ENCODE measurements around the gene RABL6.
"Not testable (repeated sequence)": the region's sequence is repeated elsewhere in the genome, so short reads cannot be mapped to it uniquely, and the experiment has no call there.

Gene RABL6

DNA sequence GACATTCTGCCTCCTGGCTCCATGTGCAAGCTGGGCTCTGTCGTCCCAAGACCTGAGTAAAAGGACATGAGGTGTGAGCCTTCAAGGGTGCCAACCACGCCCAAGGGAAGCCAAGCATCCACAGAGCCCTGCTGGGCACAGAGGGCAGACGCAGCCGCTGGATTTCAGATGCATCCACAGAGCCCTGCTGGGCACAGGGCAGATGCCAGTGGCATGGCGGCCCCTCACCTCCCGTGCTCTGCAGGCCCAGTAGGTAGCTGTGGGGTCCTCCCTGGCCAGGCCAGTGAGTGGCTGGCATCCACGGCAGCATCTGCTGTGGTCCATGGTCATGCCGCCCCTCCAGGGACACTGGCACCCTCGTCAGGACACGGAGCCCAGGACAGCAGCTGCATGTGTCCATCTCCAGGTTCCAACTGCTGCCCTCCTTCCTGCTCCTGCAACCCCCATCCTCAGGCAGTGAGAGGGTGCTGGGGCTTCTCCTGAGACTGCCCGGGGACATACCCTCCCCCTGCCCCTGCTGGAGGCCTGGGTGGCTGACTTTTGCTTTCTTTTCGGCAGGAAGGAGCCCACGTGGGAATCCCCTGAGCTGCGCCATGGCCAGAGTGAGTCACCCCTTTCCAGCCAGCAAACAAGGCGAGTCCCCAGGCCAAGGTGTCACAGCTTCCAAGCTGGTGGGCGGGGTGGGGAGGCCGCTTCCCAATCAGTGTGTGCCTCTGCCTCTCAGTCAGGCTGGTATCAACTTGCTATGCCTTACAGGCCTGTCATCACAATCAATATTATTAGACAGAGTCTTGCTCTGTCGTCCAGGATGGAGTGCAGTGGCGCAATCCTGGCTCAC is 74.6 kb downstream of the RABL6 start:
- DNase-seq (ENCODE audit: low spot score) = peak; percentile 76

DNA sequence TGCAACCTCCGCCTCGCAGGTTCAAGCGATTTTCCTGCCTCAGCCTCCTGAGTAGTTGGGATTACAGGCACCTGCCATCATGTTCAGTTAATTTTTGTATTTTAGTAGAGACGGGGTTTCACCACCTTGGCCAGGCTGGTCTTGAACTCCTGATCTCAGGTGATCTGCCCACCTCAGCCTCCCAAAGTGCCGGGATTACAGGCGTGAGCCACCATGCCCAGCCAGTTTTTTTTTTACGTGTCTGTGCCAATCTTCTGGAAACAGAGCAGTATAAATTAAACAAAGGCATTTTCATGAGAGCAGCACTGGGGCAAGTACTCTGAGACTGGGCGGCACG is 75.2 kb downstream of the RABL6 start:
- DNase-seq (ENCODE audit: low spot score) = not testable (repeated sequence)

DNA sequence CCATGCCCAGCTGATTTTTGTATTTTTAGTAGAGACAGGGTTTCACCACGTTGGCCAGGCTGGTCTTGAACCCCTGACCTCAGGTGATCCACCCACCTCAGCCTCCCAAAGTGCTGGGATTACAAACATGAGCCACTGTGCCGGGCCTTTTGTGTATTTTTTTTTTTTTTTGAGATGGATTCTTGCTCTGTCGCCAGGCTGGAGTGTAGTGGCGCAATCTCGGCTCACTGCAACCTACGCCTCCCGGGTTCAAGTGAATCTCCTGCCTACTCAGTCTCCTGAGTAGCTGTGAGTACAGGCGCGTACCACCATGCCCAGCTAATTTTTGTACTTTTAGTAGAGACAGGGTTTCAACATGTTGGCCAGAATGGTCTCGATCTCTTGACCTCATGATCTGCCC is 75.9 kb downstream of the RABL6 start:
- not testable (repeated sequence) for DNase-seq (ENCODE audit: low spot score)

- DNase-seq (ENCODE audit: low spot score) = peak; percentile 100
Observed at GRCh38 chr9:136885950-136886578, 78.3 kb downstream of the RABL6 start, which contains the start of gene TRAF2. Gene TRAF2, plus strand, starts transcription at chr9:136886516. Its CDS starts 12,225 bp downstream, at chr9:136898741.

DNA sequence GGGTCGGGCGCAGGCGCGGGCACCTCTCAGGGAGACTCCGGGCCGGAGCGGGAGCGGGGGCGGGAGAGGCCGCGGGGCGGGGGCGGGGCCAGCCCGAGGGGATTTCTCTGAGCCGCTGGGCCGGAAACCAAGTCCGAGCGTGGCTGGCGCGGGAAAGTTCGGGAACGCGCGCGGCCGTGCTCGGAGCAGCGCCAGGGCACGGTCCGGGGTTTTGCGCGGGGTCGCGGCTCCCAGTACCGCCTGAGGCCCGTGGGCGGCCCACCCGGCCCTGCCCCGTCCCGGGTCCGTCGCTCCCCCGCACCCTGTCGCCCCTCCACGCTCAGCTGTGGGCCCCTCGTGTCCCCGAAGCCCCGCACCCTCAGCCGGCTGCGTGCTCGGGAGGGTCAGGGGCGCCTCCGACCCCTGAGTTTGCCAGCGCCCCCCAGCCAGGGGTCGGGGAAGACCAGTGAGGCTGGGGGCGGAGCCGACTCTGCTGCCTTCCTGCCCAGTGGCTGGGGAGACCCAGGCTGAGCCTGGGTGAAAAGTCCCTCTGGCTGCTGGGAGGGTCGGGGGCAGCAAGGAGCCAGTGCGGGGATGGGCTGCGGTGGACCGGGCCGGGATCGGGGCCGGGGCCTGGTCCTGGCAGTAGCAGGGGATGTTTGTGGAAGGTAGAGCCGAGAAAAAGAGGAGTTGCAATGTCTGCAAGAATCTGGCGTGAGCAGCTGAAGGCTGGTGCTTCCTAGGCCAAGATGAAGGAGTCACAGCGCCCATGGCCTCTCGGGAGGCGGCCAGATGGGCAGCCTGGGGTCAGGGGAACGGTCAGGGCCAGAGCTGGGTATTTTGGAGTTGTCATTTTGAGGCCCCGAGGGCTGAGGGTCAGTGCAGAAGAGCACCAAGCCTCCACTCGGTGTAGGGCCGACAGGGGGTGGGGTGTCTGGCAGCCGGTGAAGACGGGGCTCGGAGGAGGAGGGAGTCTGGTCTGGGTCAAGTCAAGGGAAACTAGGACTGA is 79.2 kb downstream of the RABL6 start:
- peak; percentile 90 for DNase-seq (ENCODE audit: low spot score)

DNA sequence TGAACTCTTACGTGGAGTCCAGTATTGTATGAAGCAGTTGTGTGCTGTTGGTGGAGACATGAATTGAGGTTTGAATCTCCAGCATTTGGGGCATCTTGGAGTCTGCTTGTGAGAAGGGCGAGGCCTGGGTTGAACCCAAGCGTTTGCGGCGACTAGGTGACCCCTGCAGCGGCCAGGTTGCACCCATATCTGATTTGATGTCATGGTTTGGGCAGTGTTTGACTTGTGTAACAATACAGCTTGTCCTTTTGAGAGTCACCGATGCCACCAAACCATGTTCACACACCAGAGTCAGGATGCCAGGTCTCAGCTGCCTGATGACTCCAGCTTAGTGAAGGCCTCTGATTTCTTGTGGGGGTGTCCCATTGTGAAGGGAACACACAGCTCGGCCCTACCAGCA is 80.7 kb downstream of the RABL6 start:
- DNase-seq (ENCODE audit: low spot score) = no peak

GRCh38 chr9:136889858-136890257 is 82.1 kb downstream of the RABL6 start:
- DNase-seq (ENCODE audit: low spot score) = no peak

DNA sequence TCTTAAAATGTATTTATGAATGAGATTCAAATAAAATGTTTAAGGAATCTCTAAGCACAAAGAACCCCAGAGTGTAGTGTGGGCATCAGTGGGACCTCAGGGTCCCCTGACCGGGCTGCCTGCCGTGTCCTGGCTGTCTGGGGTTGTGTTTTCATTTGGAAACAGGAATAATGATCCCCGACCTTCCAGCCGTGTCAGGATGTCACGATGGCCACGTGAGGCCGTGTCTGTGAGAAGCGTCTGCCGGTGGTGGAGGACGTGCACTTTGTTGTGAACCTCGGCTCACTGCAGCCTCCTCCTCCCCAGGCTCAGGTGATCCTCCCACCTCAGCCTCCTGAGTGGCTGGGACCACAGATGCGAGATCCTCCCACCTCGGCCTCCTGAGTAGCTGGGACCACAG is 82.9 kb downstream of the RABL6 start:
- DNase-seq (ENCODE audit: low spot score) = no peak

Measured in GM03348 (cell line).